K562 treated with DMSO at 1 percent for 48 hours (cell line): ENCODE data around the gene LMAN2L. TPM values are rescaled to one million over a fixed set of nuclear protein-coding genes. Genes with fewer than 3 reads are reported as not detected.

Experiments used
- total RNA-seq: library from RNA; unstranded; fragments of 300-600 nt; gene quantifications from 2 replicates; pipeline ENCODE4 v1.2.3, GENCODE V29; 2022; ENCODE audit warnings: low replicate concordance; ENCODE audit errors: extremely low read depth

LMAN2L gene, protein sequence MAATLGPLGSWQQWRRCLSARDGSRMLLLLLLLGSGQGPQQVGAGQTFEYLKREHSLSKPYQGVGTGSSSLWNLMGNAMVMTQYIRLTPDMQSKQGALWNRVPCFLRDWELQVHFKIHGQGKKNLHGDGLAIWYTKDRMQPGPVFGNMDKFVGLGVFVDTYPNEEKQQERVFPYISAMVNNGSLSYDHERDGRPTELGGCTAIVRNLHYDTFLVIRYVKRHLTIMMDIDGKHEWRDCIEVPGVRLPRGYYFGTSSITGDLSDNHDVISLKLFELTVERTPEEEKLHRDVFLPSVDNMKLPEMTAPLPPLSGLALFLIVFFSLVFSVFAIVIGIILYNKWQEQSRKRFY
- not detected in 2 replicates for total RNA-seq

DNA sequence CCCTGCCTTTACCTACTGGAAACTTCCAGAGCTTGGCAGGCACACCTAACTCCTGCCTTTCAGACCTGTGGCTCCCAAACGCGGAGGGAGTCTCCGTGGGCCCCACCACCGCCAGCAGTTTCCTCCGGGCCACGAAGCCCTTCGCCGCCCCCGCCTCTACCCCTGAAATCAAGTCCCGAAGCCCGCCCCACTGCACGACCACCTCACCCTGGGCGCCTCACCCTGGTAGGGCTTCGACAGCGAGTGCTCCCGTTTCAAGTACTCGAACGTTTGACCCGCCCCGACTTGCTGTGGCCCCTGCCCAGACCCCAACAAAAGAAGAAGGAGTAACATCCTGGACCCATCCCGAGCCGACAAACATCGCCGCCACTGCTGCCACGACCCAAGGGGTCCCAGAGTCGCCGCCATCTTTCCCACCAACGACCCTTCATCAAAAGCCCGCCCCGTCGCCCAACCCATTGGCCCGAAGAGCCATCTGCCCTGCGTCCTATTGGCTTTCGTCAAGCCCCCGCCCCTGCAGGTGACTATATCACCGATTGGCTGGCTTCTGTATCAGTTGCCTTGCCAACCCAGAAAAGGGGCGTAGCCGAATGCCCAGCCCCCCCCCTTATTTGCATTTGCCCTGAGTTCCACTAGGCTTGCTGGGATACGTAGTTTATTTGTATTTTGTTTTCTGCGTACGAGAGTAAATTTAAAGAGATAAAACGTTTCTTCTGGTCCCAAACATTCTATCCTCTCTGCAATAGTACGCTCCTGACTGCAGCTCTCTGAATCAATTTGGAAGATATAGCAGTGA is at the start of gene LMAN2L:
TSS of gene LMAN2L (minus strand) at position 432 of the 796 bp plus-strand sequence. CDS start at position 408, 24 bp downstream.

DNA sequence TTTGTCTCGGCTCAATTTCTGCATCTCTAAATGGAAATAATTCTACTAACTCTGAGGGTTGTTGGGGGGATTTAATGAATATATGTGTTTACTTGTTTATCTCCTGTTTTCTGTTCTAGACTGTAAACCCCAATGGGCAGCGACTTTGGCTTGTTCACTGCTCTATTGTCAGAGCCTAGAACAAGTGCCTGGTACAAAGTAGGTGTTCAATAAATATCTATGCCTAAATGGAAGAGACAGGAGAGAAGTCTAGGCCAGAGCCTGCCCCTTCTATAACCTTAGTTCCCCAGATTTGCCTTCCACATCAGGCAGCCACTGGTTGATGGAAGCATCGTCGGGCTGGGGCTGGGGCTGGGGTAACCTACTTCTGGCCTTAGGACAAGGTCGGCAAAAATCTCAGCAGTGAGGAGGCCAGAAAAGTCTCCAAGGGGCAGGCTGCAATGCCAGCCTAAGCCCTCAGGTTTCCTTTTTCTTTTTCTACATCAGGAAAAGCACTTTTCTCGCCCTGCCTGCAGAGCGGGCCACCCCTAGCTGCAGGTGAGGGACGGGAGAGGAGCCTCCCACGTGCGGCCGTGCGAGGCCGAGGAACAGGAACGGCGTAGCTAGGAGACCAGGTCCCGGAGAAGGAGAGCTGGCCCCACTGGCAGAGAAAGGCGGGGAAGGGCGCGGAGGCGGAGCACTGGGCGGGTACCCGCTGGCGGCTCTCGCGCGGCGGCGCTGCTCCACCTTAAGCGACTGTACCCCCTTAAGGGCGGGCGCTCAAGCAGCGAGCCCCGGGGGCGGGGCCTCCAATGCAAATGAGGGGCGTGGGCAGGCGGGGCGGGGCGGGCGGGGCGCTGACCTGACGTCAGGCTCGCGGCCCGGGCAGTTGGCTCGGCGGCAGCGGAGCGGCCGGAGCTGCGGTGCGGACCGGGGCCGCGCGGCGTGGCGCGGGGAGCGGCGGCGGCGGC is 20.4 kb upstream of the LMAN2L start, which contains the start of gene CNNM4:
TSS of gene CNNM4 (plus strand) at position 867 of the 950 bp plus-strand sequence. CDS start 98 bp downstream, outside the sequence.

Other genes starting within 250 kb of the LMAN2L start
- not detected in 2 replicates for gene NEURL3, start 234.7 kb downstream of the LMAN2L start, total RNA-seq
- not detected in 2 replicates for gene ARID5A, start 203.3 kb downstream of the LMAN2L start, total RNA-seq
- not detected in 2 replicates for gene KANSL3, start 101.8 kb downstream of the LMAN2L start, total RNA-seq
- not detected in 2 replicates for gene FER1L5, start 97.3 kb downstream of the LMAN2L start, total RNA-seq
- gene CNNM4, start 20.8 kb upstream of the LMAN2L start, total RNA-seq, result not detected in 2 replicates
- gene CNNM3, start 76.2 kb upstream of the LMAN2L start, total RNA-seq, result not detected in 2 replicates
- gene ANKRD23, start 104.0 kb upstream of the LMAN2L start, total RNA-seq, result not detected in 2 replicates
- not detected in 2 replicates for gene ANKRD39, start 118.0 kb upstream of the LMAN2L start, total RNA-seq
- not detected in 2 replicates for gene SEMA4C, start 130.0 kb upstream of the LMAN2L start, total RNA-seq
- not detected in 2 replicates for gene FAM178B, start 246.5 kb upstream of the LMAN2L start, total RNA-seq